ENCODE results near the gene OSBPL3.

The OSBPL3 gene

GRCh38 chr7:24952464-24952863 lies 27.5 kb downstream of the OSBPL3 start:
- DNase-seq = no peak

- no peak for DNase-seq
Measured at GRCh38 chr7:24951441-24951980, 28.5 kb downstream of the OSBPL3 start.

GRCh38 chr7:24949884-24950283 lies 30.1 kb downstream of the OSBPL3 start:
- no peak for DNase-seq

GRCh38 chr7:24948739-24949138 lies 31.2 kb downstream of the OSBPL3 start:
- DNase-seq = no peak

- no peak for DNase-seq
Measured at GRCh38 chr7:24946467-24946866, 33.5 kb downstream of the OSBPL3 start.

- no peak for DNase-seq
Measured at GRCh38 chr7:24945899-24946298, 34.1 kb downstream of the OSBPL3 start.

- DNase-seq = no peak
Measured at GRCh38 chr7:24943096-24943948, 36.7 kb downstream of the OSBPL3 start.

- DNase-seq = no peak
Measured at GRCh38 chr7:24942226-24942625, 37.8 kb downstream of the OSBPL3 start.

GRCh38 chr7:24939416-24939815 lies 40.6 kb downstream of the OSBPL3 start:
- DNase-seq = no peak

GRCh38 chr7:24936121-24936824 lies 43.7 kb downstream of the OSBPL3 start:
- DNase-seq = no peak

- no peak for DNase-seq
Measured at GRCh38 chr7:24933298-24933697, 46.7 kb downstream of the OSBPL3 start.

GRCh38 chr7:24932815-24933214 lies 47.2 kb downstream of the OSBPL3 start:
- DNase-seq = no peak

- no peak for DNase-seq
Measured at GRCh38 chr7:24932389-24932788, 47.6 kb downstream of the OSBPL3 start.

- no peak for DNase-seq
Measured at GRCh38 chr7:24931844-24932243, 48.1 kb downstream of the OSBPL3 start.

GRCh38 chr7:24930856-24931255 lies 49.1 kb downstream of the OSBPL3 start:
- DNase-seq = no peak

- no peak for DNase-seq
Measured at GRCh38 chr7:24926623-24927524, 53.1 kb downstream of the OSBPL3 start.

GRCh38 chr7:24924375-24924774 lies 55.6 kb downstream of the OSBPL3 start:
- no peak for DNase-seq

- DNase-seq = no peak
Measured at GRCh38 chr7:24923172-24923865, 56.7 kb downstream of the OSBPL3 start.

GRCh38 chr7:24922099-24922773 lies 57.7 kb downstream of the OSBPL3 start:
- DNase-seq = no peak

GRCh38 chr7:24921362-24921679 lies 58.7 kb downstream of the OSBPL3 start:
- no peak for DNase-seq

GRCh38 chr7:24920451-24921361 lies 59.3 kb downstream of the OSBPL3 start:
- no peak for DNase-seq

Data from activated CD4-positive, CD25-positive, alpha-beta regulatory T cell (primary cell).